HG02759 (cell line): ENCODE measurements around the gene TLE1.
A peak's percentile ranks its signal among the peaks of the same experiment; 100 is the strongest.

Experiments
- ATAC-seq: cut with Tn5 transposase; IDR thresholded peaks from one replicate; pipeline ENCODE4 v1.9.1; 2021; ENCODE audit warnings: mild to moderate bottlenecking, moderate library complexity; ENCODE audit not compliant: unreplicated experiment

TLE1 gene

GRCh38 chr9:81686614-81687520 lies 2.5 kb downstream of the TLE1 start:
- peak; percentile 28 for ATAC-seq

GRCh38 chr9:81685763-81686613 lies 3.4 kb downstream of the TLE1 start:
- no peak for ATAC-seq

- ATAC-seq, result no peak
These were observed 4.7 kb downstream of the TLE1 start for GRCh38 chr9:81684635-81685034.

GRCh38 chr9:81683704-81684103 lies 5.6 kb downstream of the TLE1 start:
- no peak for ATAC-seq

- no peak for ATAC-seq
These were observed 6.1 kb downstream of the TLE1 start for GRCh38 chr9:81683238-81683637.

- ATAC-seq, result no peak
These were observed 6.5 kb downstream of the TLE1 start for GRCh38 chr9:81682797-81683196.

GRCh38 chr9:81682177-81682576 lies 7.2 kb downstream of the TLE1 start:
- ATAC-seq, result no peak

- ATAC-seq, result no peak
These were observed 8.8 kb downstream of the TLE1 start for GRCh38 chr9:81680506-81680905.

GRCh38 chr9:81680006-81680405 lies 9.3 kb downstream of the TLE1 start:
- ATAC-seq, result no peak

GRCh38 chr9:81678088-81678487 lies 11.3 kb downstream of the TLE1 start:
- ATAC-seq, result no peak

- ATAC-seq, result no peak
These were observed 13.0 kb downstream of the TLE1 start for GRCh38 chr9:81676395-81676794.

- no peak for ATAC-seq
These were observed 16.0 kb downstream of the TLE1 start for GRCh38 chr9:81673310-81673709.

- ATAC-seq, result no peak
These were observed 17.5 kb downstream of the TLE1 start for GRCh38 chr9:81671880-81672280.

GRCh38 chr9:81669866-81670265 lies 19.5 kb downstream of the TLE1 start:
- ATAC-seq, result no peak

- ATAC-seq, result no peak
These were observed 20.2 kb downstream of the TLE1 start for GRCh38 chr9:81669041-81669651.

GRCh38 chr9:81666123-81666522 lies 23.2 kb downstream of the TLE1 start:
- no peak for ATAC-seq

GRCh38 chr9:81665322-81665871 lies 23.9 kb downstream of the TLE1 start:
- ATAC-seq, result no peak

GRCh38 chr9:81664638-81665222 lies 24.6 kb downstream of the TLE1 start:
- ATAC-seq, result no peak

- no peak for ATAC-seq
These were observed 28.0 kb downstream of the TLE1 start for GRCh38 chr9:81661339-81661738.

- no peak for ATAC-seq
These were observed 32.4 kb downstream of the TLE1 start for GRCh38 chr9:81656871-81657337.

- peak; percentile 76 for ATAC-seq
These were observed 33.3 kb downstream of the TLE1 start for GRCh38 chr9:81656004-81656403.
